Measurements from ENCODE around the gene SPINK14.

GRCh38 chr5:148202531-148203203 lies 34.3 kb downstream of the SPINK14 start, which contains the start of gene SPINK6:
- no peak for TF ChIP-seq CTCF (IDR thresholded peaks at IDR 0.05)
- TF ChIP-seq POLR2A (IDR thresholded peaks at IDR 0.05), result no peak
- TF ChIP-seq POLR2AphosphoS5 (IDR thresholded peaks at IDR 0.05), result no peak
- no peak for TF ChIP-seq EP300 (IDR thresholded peaks at IDR 0.05)
